ENCODE data around the gene SLC35B1. TPM values are rescaled to one million over a fixed set of nuclear protein-coding genes. Genes with fewer than 3 reads are reported as not detected.

The SLC35B1 gene
- polyA plus RNA-seq, 2 of the 4 experiments (the other 2 are of a cell fraction), result 72.7 to 191 TPM

- no peak for FAIRE-seq
- TF ChIP-seq ESRRA (IDR thresholded peaks at IDR 0.05; ENCODE audit: borderline replicate concordance, low read length), result no peak
- no peak for TF ChIP-seq HDAC2 (IDR thresholded peaks at IDR 0.05)
- no peak for TF ChIP-seq FOSB (CRISPR knock-in tag; IDR thresholded peaks at IDR 0.05)
- no peak for TF ChIP-seq MAX (IDR thresholded peaks at IDR 0.05)
- TF ChIP-seq TP53 (CRISPR knock-in tag; IDR thresholded peaks at IDR 0.05), result no peak
- no peak for TF ChIP-seq EHMT2 (IDR thresholded peaks at IDR 0.05; ENCODE audit: low read depth)
- no peak for TF ChIP-seq RCOR1 (IDR thresholded peaks at IDR 0.05; ENCODE audit: low read depth, low read length)
- Histone ChIP-seq H3K27ac (no peak overlapping the region), H3K4me1 (no peaks in the 10 kb centered on the region), H3K4me3 (no peak overlapping the region), H3K9me3 (no peaks in the 10 kb centered on the region), H3K4me2 (no peak overlapping the region)
- 81% methylated on average over 8 of the region's 8 CpGs for WGBS (ENCODE audit: missing lambda C conversion rate)
- DNase-seq (ENCODE audit: low read depth in 1 of 2, low spot score in 1 of 2), result no peak
- ChIA-PET CTCF (interaction anchor here (0.7 to 49.7 kb wide), 8 partner anchors 9 to 297 kb away, joined by 3 to 2008 read pairs (median 50); partner anchors contain the start of genes DLX3, NXPH3, SLC35B1 and SPOP), POLR2A (interaction anchor here (4.2 kb wide), 1 partner anchor 8 kb away, joined by 19 read pairs; the partner anchor contains the start of gene SLC35B1)
- no peak for ATAC-seq
These were observed 7.7 kb downstream of the SLC35B1 start for GRCh38 chr17:49699966-49700575.

- TF ChIP-seq EP300 (IDR thresholded peaks at IDR 0.05) (no peak), HMGXB4 (CRISPR knock-in tag; IDR thresholded peaks at IDR 0.05; ENCODE audit: borderline replicate concordance) (no peak), KDM5A (IDR thresholded peaks at IDR 0.05) (no peak), EHMT2 (IDR thresholded peaks at IDR 0.05; ENCODE audit: low read depth) (no peak), RAD21 (conservative IDR thresholded peaks at IDR 0.05 in 1 of 2, IDR thresholded peaks at IDR 0.05 in 1 of 2) (no peak), JUN (IDR thresholded peaks at IDR 0.05) (no peak), HOXA7 (CRISPR knock-in tag; IDR thresholded peaks at IDR 0.05) (no peak), ESRRA (IDR thresholded peaks at IDR 0.05; ENCODE audit: borderline replicate concordance, low read length) (no peak), POLR2A (IDR thresholded peaks at IDR 0.05; ENCODE audit: low read length) (no peak), MAFK (IDR thresholded peaks at IDR 0.05; ENCODE audit: partially characterized antibody) (no peak), JUNB (IDR thresholded peaks at IDR 0.05) (no peak), ZSCAN20 (CRISPR knock-in tag; IDR thresholded peaks at IDR 0.05) (no peak), TFCP2L1 (CRISPR knock-in tag; IDR thresholded peaks at IDR 0.05) (no peak)
- Histone ChIP-seq H3K4me3 (no peak overlapping the region), H3K27ac (no peak overlapping the region), H3K4me2 (no peak overlapping the region), H3K9me3 (no peaks in the 10 kb centered on the region), H3K4me1 (no peaks in the 10 kb centered on the region)
- DNase-seq (ENCODE audit: low read depth in 1 of 2, low spot score in 1 of 2) (no peak), FAIRE-seq (no peak), ATAC-seq (no peak)
- ChIA-PET CTCF (interaction anchor here (1.0 to 49.7 kb wide), 9 partner anchors 15 to 299 kb away, joined by 3 to 2008 read pairs (median 4); partner anchors contain the start of genes DLX3, NXPH3, SLC35B1 and SPOP), POLR2A (interaction anchor here (4.2 kb wide), 1 partner anchor 10 kb away, joined by 19 read pairs; the partner anchor contains the start of gene SLC35B1)
- WGBS (ENCODE audit: missing lambda C conversion rate), result 78% methylated on average over 6 of the region's 6 CpGs
These were observed 9.8 kb downstream of the SLC35B1 start for GRCh38 chr17:49698005-49698404.

GRCh38 chr17:49696233-49696761 lies 11.5 kb downstream of the SLC35B1 start:
- 66% methylated on average over 8 of the region's 8 CpGs for WGBS (ENCODE audit: missing lambda C conversion rate)
- H3K4me3 ChIP-seq, result no peak overlapping the region
- CTCF ChIA-PET, result interaction anchor here (0.6 to 49.7 kb wide), 36 partner anchors 14 to 301 kb away, joined by 3 to 2008 read pairs (median 4); partner anchors contain the start of genes DLX3, NXPH3, SLC35B1 and SPOP
- POLR2A ChIA-PET, result interaction anchor here (1.3 to 4.2 kb wide), 2 partner anchors 11 to 126 kb away, joined by 4 to 19 read pairs; partner anchors contain the start of gene SLC35B1
- ATAC-seq (peak in 1 of 2 experiments; percentile 25; a peak in 4 of 6 replicates), FAIRE-seq (no peak), DNase-seq (ENCODE audit: low read depth in 1 of 2, low spot score in 1 of 2) (no peak)
- H3K27ac ChIP-seq, result no peak overlapping the region
- no peak for TF ChIP-seq JUN (IDR thresholded peaks at IDR 0.05)
- TF ChIP-seq HOXB5 (CRISPR knock-in tag; IDR thresholded peaks at IDR 0.05), result no peak
- TF ChIP-seq ZSCAN20 (CRISPR knock-in tag; IDR thresholded peaks at IDR 0.05), result no peak
- no peak for TF ChIP-seq RCOR1 (IDR thresholded peaks at IDR 0.05; ENCODE audit: low read depth, low read length)
- no peak overlapping the region for H3K4me2 ChIP-seq
- no peaks in the 10 kb centered on the region for H3K4me1 ChIP-seq
- no peaks in the 10 kb centered on the region for H3K9me3 ChIP-seq

Measured in A549 (cell line).